ENCODE measurements around the gene PDE4B.

PDE4B gene

GRCh38 chr1:66300280-66300971, 507.7 kb downstream of the PDE4B start:
- FAIRE-seq (no peak), DNase-seq (ENCODE audit: insufficient read length, low spot score) (no peak)
- TF ChIP-seq POLR2AphosphoS5 (IDR thresholded peaks at IDR 0.05; ENCODE audit: low read depth, low read length) (no peak), SPI1 (IDR thresholded peaks at IDR 0.05; ENCODE audit: low read depth, low read length) (no peak), POLR2A (IDR thresholded peaks at IDR 0.05; ENCODE audit: low read depth, low read length) (no peak), PAX5 (IDR thresholded peaks at IDR 0.05; ENCODE audit: insufficient read depth, low read length, severe bottlenecking) (no peak), POU2F2 (IDR thresholded peaks at IDR 0.05; ENCODE audit: low read depth, low read length) (no peak), TAF1 (IDR thresholded peaks at IDR 0.05; ENCODE audit: low read depth, low read length) (no peak)

GRCh38 chr1:66300972-66301451, 508.3 kb downstream of the PDE4B start:
- no peak for DNase-seq (ENCODE audit: insufficient read length, low spot score)
- TF ChIP-seq POU2F2 (IDR thresholded peaks at IDR 0.05; ENCODE audit: low read depth, low read length) (no peak), PAX5 (IDR thresholded peaks at IDR 0.05; ENCODE audit: insufficient read depth, low read length, severe bottlenecking) (no peak)
- FAIRE-seq, result peak; percentile 52

GRCh38 chr1:66302184-66302742, 509.6 kb downstream of the PDE4B start:
- DNase-seq (ENCODE audit: insufficient read length, low spot score) (no peak), FAIRE-seq (no peak)
- TF ChIP-seq TAF1 (IDR thresholded peaks at IDR 0.05; ENCODE audit: low read depth, low read length) (no peak), POU2F2 (IDR thresholded peaks at IDR 0.05; ENCODE audit: low read depth, low read length) (no peak), SPI1 (IDR thresholded peaks at IDR 0.05; ENCODE audit: low read depth, low read length) (no peak), POLR2AphosphoS5 (IDR thresholded peaks at IDR 0.05; ENCODE audit: low read depth, low read length) (no peak), PAX5 (IDR thresholded peaks at IDR 0.05; ENCODE audit: insufficient read depth, low read length, severe bottlenecking) (no peak), POLR2A (IDR thresholded peaks at IDR 0.05; ENCODE audit: low read depth, low read length) (no peak)

- DNase-seq (ENCODE audit: insufficient read length, low spot score), result no peak
- no peak for TF ChIP-seq POLR2AphosphoS5 (IDR thresholded peaks at IDR 0.05; ENCODE audit: low read depth, low read length)
- 0 out of 2 replicates have a peak, but pooled peaks have one; percentile 18 for TF ChIP-seq SPI1 (IDR thresholded peaks at IDR 0.05; ENCODE audit: low read depth, low read length)
- FAIRE-seq, result no peak
These were observed 510.1 kb downstream of the PDE4B start for GRCh38 chr1:66302815-66303214.

GRCh38 chr1:66303646-66304045, 511.0 kb downstream of the PDE4B start:
- DNase-seq (ENCODE audit: insufficient read length, low spot score) (no peak), FAIRE-seq (peak; percentile 71)
- TF ChIP-seq POU2F2 (IDR thresholded peaks at IDR 0.05; ENCODE audit: low read depth, low read length) (no peak), PAX5 (IDR thresholded peaks at IDR 0.05; ENCODE audit: insufficient read depth, low read length, severe bottlenecking) (no peak), TAF1 (IDR thresholded peaks at IDR 0.05; ENCODE audit: low read depth, low read length) (no peak), SPI1 (IDR thresholded peaks at IDR 0.05; ENCODE audit: low read depth, low read length) (no peak), POLR2AphosphoS5 (IDR thresholded peaks at IDR 0.05; ENCODE audit: low read depth, low read length) (no peak), POLR2A (IDR thresholded peaks at IDR 0.05; ENCODE audit: low read depth, low read length) (no peak)

- no peak for TF ChIP-seq POLR2AphosphoS5 (IDR thresholded peaks at IDR 0.05; ENCODE audit: low read depth, low read length)
- no peak for TF ChIP-seq PAX5 (IDR thresholded peaks at IDR 0.05; ENCODE audit: insufficient read depth, low read length, severe bottlenecking)
- TF ChIP-seq TAF1 (IDR thresholded peaks at IDR 0.05; ENCODE audit: low read depth, low read length), result no peak
- no peak for TF ChIP-seq POU2F2 (IDR thresholded peaks at IDR 0.05; ENCODE audit: low read depth, low read length)
- no peak for TF ChIP-seq POLR2A (IDR thresholded peaks at IDR 0.05; ENCODE audit: low read depth, low read length)
- no peak for TF ChIP-seq SPI1 (IDR thresholded peaks at IDR 0.05; ENCODE audit: low read depth, low read length)
- FAIRE-seq (no peak), DNase-seq (ENCODE audit: insufficient read length, low spot score) (no peak)
These were observed 511.4 kb downstream of the PDE4B start for GRCh38 chr1:66304128-66304527.

- TF ChIP-seq POU2F2 (IDR thresholded peaks at IDR 0.05; ENCODE audit: low read depth, low read length), result no peak
- TF ChIP-seq POLR2AphosphoS5 (IDR thresholded peaks at IDR 0.05; ENCODE audit: low read depth, low read length), result no peak
- no peak for TF ChIP-seq TAF1 (IDR thresholded peaks at IDR 0.05; ENCODE audit: low read depth, low read length)
- TF ChIP-seq PAX5 (IDR thresholded peaks at IDR 0.05; ENCODE audit: insufficient read depth, low read length, severe bottlenecking), result no peak
- TF ChIP-seq POLR2A (IDR thresholded peaks at IDR 0.05; ENCODE audit: low read depth, low read length), result no peak
- TF ChIP-seq SPI1 (IDR thresholded peaks at IDR 0.05; ENCODE audit: low read depth, low read length), result no peak
- no peak for DNase-seq (ENCODE audit: insufficient read length, low spot score)
- peak; percentile 26 for FAIRE-seq
These were observed 513.2 kb downstream of the PDE4B start for GRCh38 chr1:66305927-66306326.

GRCh38 chr1:66309006-66309741, 516.5 kb downstream of the PDE4B start:
- no peak for TF ChIP-seq PAX5 (IDR thresholded peaks at IDR 0.05; ENCODE audit: insufficient read depth, low read length, severe bottlenecking)
- TF ChIP-seq POU2F2 (IDR thresholded peaks at IDR 0.05; ENCODE audit: low read depth, low read length), result no peak
- TF ChIP-seq TAF1 (IDR thresholded peaks at IDR 0.05; ENCODE audit: low read depth, low read length), result no peak
- no peak for TF ChIP-seq SPI1 (IDR thresholded peaks at IDR 0.05; ENCODE audit: low read depth, low read length)
- TF ChIP-seq POLR2AphosphoS5 (IDR thresholded peaks at IDR 0.05; ENCODE audit: low read depth, low read length), result no peak
- no peak for TF ChIP-seq POLR2A (IDR thresholded peaks at IDR 0.05; ENCODE audit: low read depth, low read length)
- FAIRE-seq (no peak), DNase-seq (ENCODE audit: insufficient read length, low spot score) (no peak)

- DNase-seq (ENCODE audit: insufficient read length, low spot score) (no peak), FAIRE-seq (no peak)
- TF ChIP-seq PAX5 (IDR thresholded peaks at IDR 0.05; ENCODE audit: insufficient read depth, low read length, severe bottlenecking), result no peak
- TF ChIP-seq POU2F2 (IDR thresholded peaks at IDR 0.05; ENCODE audit: low read depth, low read length), result no peak
- TF ChIP-seq SPI1 (IDR thresholded peaks at IDR 0.05; ENCODE audit: low read depth, low read length), result no peak
- no peak for TF ChIP-seq TAF1 (IDR thresholded peaks at IDR 0.05; ENCODE audit: low read depth, low read length)
- no peak for TF ChIP-seq POLR2AphosphoS5 (IDR thresholded peaks at IDR 0.05; ENCODE audit: low read depth, low read length)
These were observed 518.4 kb downstream of the PDE4B start for GRCh38 chr1:66311092-66311491.
